UCSD-AML1 (cell line): ENCODE measurements around the gene ASGR2.
"Not testable (repeated sequence)": the region's sequence is repeated elsewhere in the genome, so short reads cannot be mapped to it uniquely, and the experiment has no call there.

Experiments
- DNase-seq: peaks from one replicate; lab custom pipeline; 2025; ENCODE audit not compliant: unreplicated experiment; lab: John Stamatoyannopoulos, UW

ASGR2 gene

GRCh38 chr17:7126386-7126785 is 11.8 kb upstream of the ASGR2 start:
- not testable (repeated sequence) for DNase-seq

- no peak for DNase-seq
These were observed 10.3 kb upstream of the ASGR2 start for GRCh38 chr17:7124923-7125322.

- no peak for DNase-seq
These were observed 9.2 kb upstream of the ASGR2 start for GRCh38 chr17:7123844-7124243.

- DNase-seq: no peak
These were observed 7.8 kb upstream of the ASGR2 start for GRCh38 chr17:7122381-7122780.

GRCh38 chr17:7120635-7121034 is 6.0 kb upstream of the ASGR2 start:
- not testable (repeated sequence) for DNase-seq

GRCh38 chr17:7120123-7120522 is 5.5 kb upstream of the ASGR2 start:
- DNase-seq: no peak

- DNase-seq: no peak
These were observed 4.7 kb upstream of the ASGR2 start for GRCh38 chr17:7119314-7119713.

- peak; percentile 71 for DNase-seq
These were observed 423 bp upstream of the ASGR2 start for GRCh38 chr17:7114875-7115614.

- DNase-seq: no peak
These were observed 1.1 kb downstream of the ASGR2 start for GRCh38 chr17:7113273-7114071.

GRCh38 chr17:7112510-7113108 is 2.0 kb downstream of the ASGR2 start:
- no peak for DNase-seq

- DNase-seq: no peak
These were observed 2.7 kb downstream of the ASGR2 start for GRCh38 chr17:7111784-7112509.

- no peak for DNase-seq
These were observed 3.9 kb downstream of the ASGR2 start for GRCh38 chr17:7110617-7111306.

- no peak for DNase-seq
These were observed 4.9 kb downstream of the ASGR2 start for GRCh38 chr17:7109461-7110322.

GRCh38 chr17:7108981-7109380 is 5.6 kb downstream of the ASGR2 start:
- no peak for DNase-seq

- no peak for DNase-seq
These were observed 6.1 kb downstream of the ASGR2 start for GRCh38 chr17:7108560-7108925.

- DNase-seq: no peak
These were observed 6.6 kb downstream of the ASGR2 start for GRCh38 chr17:7107795-7108559.

- no peak for DNase-seq
These were observed 7.4 kb downstream of the ASGR2 start for GRCh38 chr17:7107012-7107754.

- DNase-seq: no peak
These were observed 12.2 kb downstream of the ASGR2 start for GRCh38 chr17:7102421-7102820.
